Suprapubic skin (tissue), 4 donors: ENCODE data around the gene ZC3H15. TPM values are rescaled to one million over a fixed set of nuclear protein-coding genes. Genes with fewer than 3 reads are reported as not detected.
"Not testable (repeated sequence)": the region's sequence is repeated elsewhere in the genome, so short reads cannot be mapped to it uniquely, and the experiment has no call there.

Experiments used
- DNase-seq, 2 donors: peaks; one replicate each; pipeline ENCODE4 v3.0.0-alpha.2; 2019; ENCODE audit warnings: low spot score in 2 of 2
- H3K27ac ChIP-seq: fragments of 200-600 bp; sonication (generic); one replicate; pipeline ENCODE4 v1.5.1; 2019
- H3K27me3 ChIP-seq: fragments of 200-600 bp; sonication (generic); one replicate; pipeline ENCODE4 v1.5.1; 2019
- H3K36me3 ChIP-seq: fragments of 200-600 bp; sonication (generic); one replicate; pipeline ENCODE4 v1.5.1; 2019
- H3K4me1 ChIP-seq: fragments of 200-600 bp; sonication (generic); one replicate; pipeline ENCODE4 v1.5.1; 2019
- H3K4me3 ChIP-seq: fragments of 200-600 bp; sonication (generic); one replicate; pipeline ENCODE4 v1.5.1; 2019; ENCODE audit warnings: mild to moderate bottlenecking
- H3K9me3 ChIP-seq: fragments of 200-600 bp; sonication (generic); one replicate; pipeline ENCODE4 v1.5.1; 2019
- CTCF ChIP-seq, 2 donors: fragments of 200-600 bp in 1 of 2; fragments of 450-650 bp in 1 of 2; sonication (generic) in 1 of 2; IDR thresholded peaks; one replicate each; pipeline ENCODE4 v1.5.1; 2016 to 2019; ENCODE audit warnings: antibody characterized with exemption in 2 of 2, mild to moderate bottlenecking in 1 of 2, moderate library complexity in 1 of 2
- EP300 ChIP-seq: sonication (generic); formaldehyde crosslinking; IDR thresholded peaks from one replicate; pipeline ENCODE4 v1.6.1; 2017; ENCODE audit warnings: antibody characterized with exemption
- POLR2A ChIP-seq, 2 donors: fragments of 450-650 bp; IDR thresholded peaks; one replicate each; pipeline ENCODE4 v1.6.1; 2017; ENCODE audit warnings: antibody characterized with exemption in 2 of 2, mild to moderate bottlenecking in 2 of 2, moderate library complexity in 2 of 2
- POLR2AphosphoS5 ChIP-seq, 3 donors: sonication (generic); formaldehyde crosslinking; IDR thresholded peaks; one replicate each; pipeline ENCODE4 v1.6.1; 2017; ENCODE audit warnings: antibody characterized with exemption in 3 of 3
- WGBS: methylation state at CpG from one replicate; pipeline ENCODE4 v1.1.5; 2018; 5-methylcytosine and 5-hydroxymethylcytosine counted together
- total RNA-seq, 4 donors: library from RNA; depleted of rRNA; stranded (reverse); fragments of >200 nt; gene quantifications; one replicate each; pipeline ENCODE4 v1.1.0, GENCODE V29; 2016

ZC3H15 gene
- total RNA-seq, 4 donors from 2014 or later: 41.8 to 66.5 (median 51.4) TPM

GRCh38 chr2:186516396-186516795 is 30.3 kb downstream of the ZC3H15 start:
- no peak overlapping the region for H3K27ac ChIP-seq
- H3K4me1 ChIP-seq: peaks cover 20% of the 10 kb centered on the region
- no peak overlapping the region for H3K4me3 ChIP-seq
- no peak for DNase-seq
- TF ChIP-seq POLR2AphosphoS5 (IDR thresholded peaks at IDR 0.05): no peak
- no peak for TF ChIP-seq POLR2A (IDR thresholded peaks at IDR 0.05)
- no peak for TF ChIP-seq EP300
- no peak for TF ChIP-seq CTCF (IDR thresholded peaks at IDR 0.05)
- H3K27me3 ChIP-seq: no peaks in the 10 kb centered on the region
- 62% methylated on average over 1 of the region's 1 CpG for WGBS
- no peaks in the 10 kb centered on the region for H3K9me3 ChIP-seq
- H3K36me3 ChIP-seq: peaks cover 14% of the 10 kb centered on the region

GRCh38 chr2:186517090-186517489 is 31.0 kb downstream of the ZC3H15 start:
- no peak for TF ChIP-seq POLR2AphosphoS5 (IDR thresholded peaks at IDR 0.05)
- DNase-seq: no peak
- H3K4me3 ChIP-seq: no peak overlapping the region
- no peaks in the 10 kb centered on the region for H3K9me3 ChIP-seq
- no peak overlapping the region for H3K27ac ChIP-seq
- H3K4me1 ChIP-seq: peaks cover 20% of the 10 kb centered on the region
- H3K36me3 ChIP-seq: peaks cover 10% of the 10 kb centered on the region
- H3K27me3 ChIP-seq: no peaks in the 10 kb centered on the region

DNA sequence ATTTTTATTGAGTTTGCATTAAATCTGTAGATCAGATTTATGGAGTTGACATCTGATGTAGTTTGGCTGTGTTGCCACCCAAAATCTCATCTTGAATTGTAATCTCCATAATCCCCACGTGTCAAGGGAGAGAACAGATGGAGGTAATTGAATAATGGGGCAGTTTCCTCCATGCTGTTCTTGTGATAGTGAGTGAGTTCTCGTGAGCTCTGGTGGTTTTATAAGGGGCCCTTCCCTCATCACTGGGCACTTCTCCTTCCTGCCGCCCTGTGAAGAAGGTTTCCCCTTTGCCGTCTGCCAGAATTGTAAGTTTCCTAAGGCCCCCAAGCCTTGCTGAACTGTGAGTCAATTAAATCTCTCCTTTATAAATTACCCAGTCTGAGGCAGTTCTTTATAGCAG is 32.2 kb downstream of the ZC3H15 start:
- no peak for DNase-seq
- WGBS: 73% methylated on average over 4 of the region's 4 CpGs
- H3K4me1 ChIP-seq: peaks cover 20% of the 10 kb centered on the region
- H3K27me3 ChIP-seq: no peaks in the 10 kb centered on the region
- no peak for TF ChIP-seq EP300
- TF ChIP-seq POLR2A (IDR thresholded peaks at IDR 0.05): no peak
- no peak for TF ChIP-seq POLR2AphosphoS5 (IDR thresholded peaks at IDR 0.05)
- no peak for TF ChIP-seq CTCF (IDR thresholded peaks at IDR 0.05)
- H3K36me3 ChIP-seq: peaks cover 10% of the 10 kb centered on the region
- H3K27ac ChIP-seq: no peak overlapping the region
- no peaks in the 10 kb centered on the region for H3K9me3 ChIP-seq
- H3K4me3 ChIP-seq: no peak overlapping the region

DNA sequence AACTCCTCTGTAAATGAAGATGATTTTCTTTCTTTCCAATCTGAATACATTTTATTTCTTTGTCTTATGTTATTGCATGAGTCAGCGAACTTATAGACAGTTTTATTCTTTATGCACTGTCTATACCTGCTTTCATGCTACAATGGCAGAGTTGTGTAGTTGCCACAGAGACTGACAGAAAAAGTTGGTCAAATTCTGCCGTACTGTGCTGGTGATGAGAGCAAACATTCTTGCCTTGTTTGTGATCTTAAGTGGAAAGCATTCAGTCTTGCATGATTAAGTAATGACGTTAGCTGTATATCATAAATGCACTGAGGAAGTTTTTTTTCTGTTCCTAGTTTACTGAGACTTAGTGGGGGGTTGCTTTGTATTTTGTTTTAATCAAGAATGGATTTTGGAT is 32.9 kb downstream of the ZC3H15 start:
- Histone ChIP-seq H3K9me3 (no peaks in the 10 kb centered on the region), H3K4me3 (no peak overlapping the region), H3K27ac (no peak overlapping the region), H3K27me3 (no peaks in the 10 kb centered on the region), H3K36me3 (peaks cover 8% of the 10 kb centered on the region), H3K4me1 (peaks cover 20% of the 10 kb centered on the region)
- WGBS: 82% methylated on average over 3 of the region's 3 CpGs
- no peak for DNase-seq
- TF ChIP-seq POLR2AphosphoS5 (IDR thresholded peaks at IDR 0.05) (no peak), POLR2A (IDR thresholded peaks at IDR 0.05) (no peak), EP300 (no peak), CTCF (IDR thresholded peaks at IDR 0.05) (no peak)

DNA sequence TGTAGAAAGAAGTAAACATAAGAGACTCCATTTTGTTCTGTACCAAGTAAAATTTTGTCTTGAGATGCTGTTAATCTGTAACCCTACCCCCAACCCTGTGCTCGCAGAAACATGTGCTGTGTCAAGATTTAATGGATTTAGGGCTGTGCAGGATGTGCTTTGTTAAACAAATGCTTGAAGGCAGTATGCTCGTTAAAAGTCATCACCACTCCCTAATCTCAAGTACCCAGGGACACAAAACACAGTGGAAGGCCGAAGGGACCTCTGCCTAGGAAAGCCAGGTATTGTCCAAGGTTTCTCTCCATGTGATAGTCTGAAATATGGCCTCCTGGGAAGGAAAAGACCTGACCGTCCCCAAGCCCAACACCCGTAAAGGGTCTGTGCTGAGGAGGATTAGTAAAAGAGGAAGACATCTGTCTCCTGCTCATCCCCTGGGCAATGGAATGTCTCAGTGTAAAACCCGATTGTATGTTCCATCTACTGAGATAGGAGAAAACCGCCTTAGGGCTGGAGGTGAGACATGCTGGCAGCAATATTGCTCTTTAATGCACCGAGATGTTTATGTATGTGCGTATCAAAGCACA is 35.6 kb downstream of the ZC3H15 start:
- not testable (repeated sequence) for H3K4me3 ChIP-seq, DNase-seq, H3K36me3 ChIP-seq, H3K27me3 ChIP-seq, H3K4me1 ChIP-seq, H3K9me3 ChIP-seq, H3K27ac ChIP-seq
- 84% methylated on average over 9 of the region's 9 CpGs for WGBS

- TF ChIP-seq EP300 (no peak), POLR2AphosphoS5 (IDR thresholded peaks at IDR 0.05) (no peak), POLR2A (IDR thresholded peaks at IDR 0.05) (no peak), CTCF (IDR thresholded peaks at IDR 0.05) (no peak)
- H3K36me3 ChIP-seq: peaks cover 8% of the 10 kb centered on the region
- H3K27ac ChIP-seq: no peak overlapping the region
- DNase-seq: no peak
- WGBS: 71% methylated on average over 2 of the region's 2 CpGs
- no peak overlapping the region for H3K4me3 ChIP-seq
- no peaks in the 10 kb centered on the region for H3K9me3 ChIP-seq
- no peaks in the 10 kb centered on the region for H3K27me3 ChIP-seq
- H3K4me1 ChIP-seq: peaks cover 3% of the 10 kb centered on the region
These were observed 36.4 kb downstream of the ZC3H15 start for GRCh38 chr2:186522450-186522849.
